Gastroesophageal sphincter (tissue), 3 donors: Measurements from ENCODE around the gene HCN4.

ENCODE experiments used
- POLR2A ChIP-seq, 2 donors: fragments of 450-650 bp; IDR thresholded peaks; one replicate each; pipeline ENCODE4 v1.6.1; 2017; ENCODE audit warnings: antibody characterized with exemption in 2 of 2, mild to moderate bottlenecking in 2 of 2, moderate library complexity in 1 of 2
- POLR2AphosphoS5 ChIP-seq: sonication (generic); formaldehyde crosslinking; IDR thresholded peaks from one replicate; pipeline ENCODE4 v1.6.1; 2017; ENCODE audit warnings: antibody characterized with exemption
- TF ChIP-seq, protein P1 (sequence below), 4 experiments: fragments of 200-600 bp in 2 of 4; fragments of 450-650 bp in 2 of 4; sonication (generic) in 1 of 4; IDR thresholded peaks; one replicate each; pipeline ENCODE4 v1.5.1; 2017 to 2019; ENCODE audit warnings: antibody characterized with exemption in 4 of 4, mild to moderate bottlenecking in 2 of 4, moderate library complexity in 2 of 4

DNA sequence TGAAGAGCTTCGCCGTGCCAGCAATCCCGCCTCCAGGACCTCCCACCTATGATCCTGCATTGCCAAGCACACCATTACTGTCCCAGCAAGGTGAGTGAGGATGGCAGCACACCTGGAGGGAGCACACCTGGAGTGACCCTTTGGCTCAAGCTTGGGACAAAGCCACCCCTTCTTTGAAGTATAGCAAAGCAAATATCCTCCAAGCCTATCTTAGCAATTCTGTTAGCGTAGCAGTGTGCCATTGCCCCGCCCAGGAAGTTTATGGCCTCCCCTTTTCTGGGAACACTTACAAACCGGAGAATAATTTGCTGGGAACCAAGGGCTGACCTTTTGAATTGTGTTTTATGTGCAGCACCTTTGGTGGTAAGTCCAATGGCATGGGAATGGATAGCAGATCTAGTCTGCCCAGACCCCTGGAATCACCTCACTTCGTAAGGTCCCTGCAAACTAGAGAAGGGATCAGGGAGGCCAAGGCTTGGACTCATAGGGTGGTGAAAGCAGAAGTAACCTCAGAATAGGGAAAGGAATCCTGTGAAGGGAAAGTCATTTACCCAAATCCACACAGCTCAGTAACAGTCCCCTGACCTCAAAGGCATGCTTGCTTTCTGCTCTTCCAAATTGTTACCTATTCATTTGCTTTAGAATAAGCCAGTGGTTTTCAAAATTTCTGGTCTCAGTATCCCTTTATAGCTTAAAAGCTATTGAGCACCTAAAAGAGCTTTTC is 70.1 kb downstream of the HCN4 start:
- TF ChIP-seq, protein P1, sequence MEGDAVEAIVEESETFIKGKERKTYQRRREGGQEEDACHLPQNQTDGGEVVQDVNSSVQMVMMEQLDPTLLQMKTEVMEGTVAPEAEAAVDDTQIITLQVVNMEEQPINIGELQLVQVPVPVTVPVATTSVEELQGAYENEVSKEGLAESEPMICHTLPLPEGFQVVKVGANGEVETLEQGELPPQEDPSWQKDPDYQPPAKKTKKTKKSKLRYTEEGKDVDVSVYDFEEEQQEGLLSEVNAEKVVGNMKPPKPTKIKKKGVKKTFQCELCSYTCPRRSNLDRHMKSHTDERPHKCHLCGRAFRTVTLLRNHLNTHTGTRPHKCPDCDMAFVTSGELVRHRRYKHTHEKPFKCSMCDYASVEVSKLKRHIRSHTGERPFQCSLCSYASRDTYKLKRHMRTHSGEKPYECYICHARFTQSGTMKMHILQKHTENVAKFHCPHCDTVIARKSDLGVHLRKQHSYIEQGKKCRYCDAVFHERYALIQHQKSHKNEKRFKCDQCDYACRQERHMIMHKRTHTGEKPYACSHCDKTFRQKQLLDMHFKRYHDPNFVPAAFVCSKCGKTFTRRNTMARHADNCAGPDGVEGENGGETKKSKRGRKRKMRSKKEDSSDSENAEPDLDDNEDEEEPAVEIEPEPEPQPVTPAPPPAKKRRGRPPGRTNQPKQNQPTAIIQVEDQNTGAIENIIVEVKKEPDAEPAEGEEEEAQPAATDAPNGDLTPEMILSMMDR (IDR thresholded peaks at IDR 0.05), result no peak
- TF ChIP-seq POLR2AphosphoS5, result no peak
- no peak for TF ChIP-seq POLR2A (IDR thresholded peaks at IDR 0.05)
